ENCODE measurements around the gene NPAS3. TPM values are rescaled to one million over a fixed set of nuclear protein-coding genes. Genes with fewer than 3 reads are reported as not detected.

Gene NPAS3
- total and polyA plus RNA-seq, 2 donors (not counting 3 experiments of a cell fraction or from before 2014, with no cell fraction given), result 0.10 to 0.13 TPM

DNA sequence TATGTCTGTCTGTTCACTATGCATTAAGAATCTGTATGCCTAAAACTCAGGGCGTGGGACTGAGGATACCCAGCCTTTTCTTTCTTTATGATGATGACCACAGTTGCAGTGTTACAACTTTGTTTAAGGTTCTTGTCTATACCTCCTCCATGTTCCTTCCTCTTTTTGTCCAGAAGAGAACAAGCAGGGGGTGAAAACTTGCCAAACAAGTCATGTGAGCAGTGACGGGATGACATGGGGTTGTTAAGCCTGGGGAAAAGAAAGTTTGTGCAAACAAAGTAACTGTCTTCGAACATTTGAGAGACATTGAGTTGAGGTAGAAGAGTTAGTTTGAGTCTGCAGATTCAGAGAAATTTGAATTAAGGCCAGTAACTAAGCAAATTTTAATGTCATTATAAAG lies 505.5 kb downstream of the NPAS3 start:
- DNase-seq (ENCODE audit: low read depth, low spot score), result no peak
- dilution Hi-C loops (cut with MboI; ENCODE audit: extremely low pct_ligation_motif_present, low sequenced_read_pairs), result no loop called here
- Histone ChIP-seq H3K36me3 (ENCODE audit: control insufficient read depth in 2 of 2, extremely low read depth in 1 of 2, insufficient read depth in 2 of 2, low read length in 2 of 2) (no peaks in the 10 kb centered on the region), H3K4me1 (ENCODE audit: control insufficient read depth, extremely low read depth, insufficient read depth, low read length) (no peaks in the 10 kb centered on the region), H3K27me3 (ENCODE audit: control insufficient read depth in 2 of 2, insufficient read depth in 2 of 2, low read length in 2 of 2) (no peaks in the 10 kb centered on the region), H2AFZ (ENCODE audit: low read depth, low read length) (no peak overlapping the region), H3K27ac (ENCODE audit: insufficient read depth, low read depth, low read length) (no peak overlapping the region), H4K20me1 (replicated peaks; ENCODE audit: control insufficient read depth, extremely low read depth, insufficient read depth, low read length) (no peaks in the 10 kb centered on the region), H3K79me2 (ENCODE audit: control insufficient read depth, insufficient read depth, low read length) (no peaks in the 10 kb centered on the region), H3K9ac (replicated peaks; ENCODE audit: extremely low read depth, insufficient read depth, low read length) (no peak overlapping the region), H3K9me3 (replicated peaks; ENCODE audit: control insufficient read depth, insufficient read depth, low read length) (no peaks in the 10 kb centered on the region), H3K4me3 (replicated peaks in 1 of 3; ENCODE audit: insufficient read depth in 1 of 3, low read depth in 1 of 3, low read length in 3 of 3) (no peak overlapping the region), H3K4me2 (ENCODE audit: insufficient read depth, low read length) (no peak overlapping the region), H3K9me1 (replicated peaks; ENCODE audit: control insufficient read depth, extremely low read depth, insufficient read depth, low read length) (no peaks in the 10 kb centered on the region)
- ChIA-PET POLR2A (no interaction called here), CTCF (no interaction called here)
- no peak for FAIRE-seq
- BruUV-seq (replicated peaks), result no TSS peak
- TF ChIP-seq CTCF (IDR thresholded peaks at IDR 0.05; ENCODE audit: extremely low read depth in 1 of 2, insufficient read depth in 1 of 2, low read depth in 1 of 2, low read length in 2 of 2) (no peak), EZH2 (IDR thresholded peaks at IDR 0.05; ENCODE audit: borderline replicate concordance, low read depth, low read length, severe bottlenecking) (no peak)
- intact Hi-C loops (cut with micrococcal nuclease), result no loop called here

DNA sequence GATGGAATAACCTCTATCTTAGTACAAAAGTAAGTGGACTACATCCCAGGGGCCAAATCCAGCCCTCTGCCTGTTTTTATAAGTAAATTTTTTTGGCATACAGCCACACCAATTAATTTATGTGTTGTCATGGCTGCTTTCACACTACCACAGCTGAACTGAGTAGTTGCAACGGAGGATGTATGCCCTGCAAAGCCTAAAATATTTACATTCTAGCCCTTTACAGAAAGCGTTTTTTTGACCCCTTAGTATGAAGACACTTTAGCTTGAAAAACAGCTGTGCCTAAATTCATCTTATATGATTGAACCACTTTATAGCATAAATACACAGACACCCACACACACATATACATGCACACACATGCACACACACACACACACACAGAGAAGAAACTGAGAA lies 510.6 kb downstream of the NPAS3 start:
- H3K4me1 ChIP-seq (ENCODE audit: control insufficient read depth, extremely low read depth, insufficient read depth, low read length), result no peaks in the 10 kb centered on the region
- no peaks in the 10 kb centered on the region for H3K36me3 ChIP-seq (ENCODE audit: control insufficient read depth in 2 of 2, extremely low read depth in 1 of 2, insufficient read depth in 2 of 2, low read length in 2 of 2)
- no peak for DNase-seq (ENCODE audit: low read depth, low spot score)
- H3K27ac ChIP-seq (ENCODE audit: insufficient read depth, low read depth, low read length), result no peak overlapping the region
- no peaks in the 10 kb centered on the region for H4K20me1 ChIP-seq (replicated peaks; ENCODE audit: control insufficient read depth, extremely low read depth, insufficient read depth, low read length)
- no peak for FAIRE-seq
- no peak overlapping the region for H2AFZ ChIP-seq (ENCODE audit: low read depth, low read length)
- CTCF ChIA-PET, result no interaction called here
- TF ChIP-seq MAX (IDR thresholded peaks at IDR 0.05; ENCODE audit: insufficient read depth, insufficient read length) (no peak), GATA2 (IDR thresholded peaks at IDR 0.05; ENCODE audit: insufficient read depth, insufficient read length, low read depth, low read length) (no peak), FOS (IDR thresholded peaks at IDR 0.05; ENCODE audit: borderline replicate concordance, insufficient read depth, low read length) (no peak), CTCF (IDR thresholded peaks at IDR 0.05; ENCODE audit: extremely low read depth in 1 of 2, insufficient read depth in 1 of 2, low read depth in 1 of 2, low read length in 2 of 2) (no peak), JUN (IDR thresholded peaks at IDR 0.05; ENCODE audit: borderline replicate concordance, insufficient read depth, insufficient read length, low read depth) (no peak), EZH2 (IDR thresholded peaks at IDR 0.05; ENCODE audit: borderline replicate concordance, low read depth, low read length, severe bottlenecking) (no peak)
- H3K4me3 ChIP-seq (replicated peaks in 1 of 3; ENCODE audit: insufficient read depth in 1 of 3, low read depth in 1 of 3, low read length in 3 of 3), result no peak overlapping the region
- no peaks in the 10 kb centered on the region for H3K9me1 ChIP-seq (replicated peaks; ENCODE audit: control insufficient read depth, extremely low read depth, insufficient read depth, low read length)
- intact Hi-C loops (cut with micrococcal nuclease), result no loop called here
- POLR2A ChIA-PET, result no interaction called here
- no peaks in the 10 kb centered on the region for H3K79me2 ChIP-seq (ENCODE audit: control insufficient read depth, insufficient read depth, low read length)
- H3K27me3 ChIP-seq (ENCODE audit: control insufficient read depth in 2 of 2, insufficient read depth in 2 of 2, low read length in 2 of 2), result no peaks in the 10 kb centered on the region
- H3K9ac ChIP-seq (replicated peaks; ENCODE audit: extremely low read depth, insufficient read depth, low read length), result no peak overlapping the region
- BruUV-seq (replicated peaks), result no TSS peak
- H3K9me3 ChIP-seq (replicated peaks; ENCODE audit: control insufficient read depth, insufficient read depth, low read length), result no peaks in the 10 kb centered on the region
- dilution Hi-C loops (cut with MboI; ENCODE audit: extremely low pct_ligation_motif_present, low sequenced_read_pairs), result no loop called here
- no peak overlapping the region for H3K4me2 ChIP-seq (ENCODE audit: insufficient read depth, low read length)

Data from endothelial cell of umbilical vein (primary cell).